SU-DHL-6 (cell line): ENCODE data around the gene PPP2R3B.

ENCODE experiments used
- H2AFZ ChIP-seq: fragments of 200-600 bp; sonication (generic); 2 replicates; pipeline ENCODE4 v1.6.1; 2014; ENCODE audit warnings: low read depth, mild to moderate bottlenecking, moderate library complexity, mixed read lengths, antibody characterized with exemption, low read length; ENCODE audit not compliant: severe bottlenecking
- H3F3A ChIP-seq: fragments of 200-600 bp; shearing (Covaris generic); 2 replicates; pipeline ENCODE4 v1.6.0; 2016; ENCODE audit warnings: antibody characterized with exemption, mild to moderate bottlenecking; ENCODE audit not compliant: insufficient read depth
- H3K27ac ChIP-seq: fragments of 200-600 bp; sonication (generic); 2 replicates; pipeline ENCODE4 v1.5.1; 2016; ENCODE audit warnings: low read depth, mild to moderate bottlenecking, low read length, moderate library complexity, mixed read lengths
- H3K27me3 ChIP-seq: fragments of 200-600 bp; sonication (generic), shearing (Covaris generic); 2 replicates; pipeline ENCODE4 v1.6.0; 2014; ENCODE audit warnings: mild to moderate bottlenecking, low read length
- H3K36me3 ChIP-seq: fragments of 200-600 bp; sonication (generic); 2 replicates; pipeline ENCODE4 v1.6.1; 2014; ENCODE audit warnings: mild to moderate bottlenecking, low read length, mixed read lengths
- H3K4me2 ChIP-seq: fragments of 300-600, 200-600 bp; shearing (Covaris generic), sonication (generic); 2 replicates; pipeline ENCODE4 v1.6.0; 2014; ENCODE audit warnings: low read length, low read depth, mild to moderate bottlenecking; ENCODE audit not compliant: poor library complexity, severe bottlenecking
- H3K4me3 ChIP-seq: fragments of 200-600 bp; sonication (generic); 2 replicates; pipeline ENCODE4 v1.5.1; 2014; ENCODE audit warnings: antibody characterized with exemption, low read length, mild to moderate bottlenecking, mixed read lengths; ENCODE audit not compliant: insufficient read depth, poor library complexity, severe bottlenecking
- H3K79me2 ChIP-seq: fragments of 200-600 bp; sonication (generic); 2 replicates; pipeline ENCODE4 v1.6.1; 2014; ENCODE audit warnings: mild to moderate bottlenecking, low read length, moderate library complexity; ENCODE audit not compliant: insufficient read depth
- H3K9ac ChIP-seq: fragments of 200-600 bp; sonication (generic); 2 replicates; pipeline ENCODE4 v1.7.0; 2014; ENCODE audit warnings: mild to moderate bottlenecking, low read length
- H3K9me2 ChIP-seq: fragments of 200-600 bp; sonication (generic); replicated peaks from 2 replicates; pipeline ENCODE4 v1.6.1; 2014; ENCODE audit warnings: low read length; ENCODE audit not compliant: insufficient read depth
- H3K9me3 ChIP-seq: fragments of 200-600 bp; sonication (generic); 2 replicates; pipeline ENCODE4 v1.6.1; 2014; ENCODE audit warnings: low read length, mixed read lengths; ENCODE audit not compliant: insufficient read depth
- H4K20me1 ChIP-seq: fragments of 200-600 bp; sonication (generic); 2 replicates; pipeline ENCODE4 v1.6.1; 2014; ENCODE audit warnings: low read depth, mild to moderate bottlenecking, antibody characterized with exemption, low read length, moderate library complexity, mixed read lengths
- CTCF ChIP-seq: fragments of 200-600 bp; sonication (generic); IDR thresholded peaks from one replicate; pipeline ENCODE4 v1.5.1; 2017; ENCODE audit warnings: antibody characterized with exemption, mild to moderate bottlenecking, low read length, moderate library complexity; ENCODE audit not compliant: insufficient read depth, poor library complexity, severe bottlenecking
- EZH2phosphoT487 ChIP-seq: fragments of 200-600 bp; sonication (generic), shearing (Covaris generic); conservative IDR thresholded peaks from 2 replicates; pipeline ENCODE4 v1.6.1; 2018; ENCODE audit warnings: mild to moderate bottlenecking, antibody characterized with exemption, low read length, moderate library complexity, mixed read lengths

The PPP2R3B gene

GRCh38 chrX:302975-303374 is 83.7 kb downstream of the PPP2R3B start:
- Histone ChIP-seq H3K36me3 (no peaks in the 10 kb centered on the region), H3K4me2 (no peak overlapping the region), H3K27ac (no peak overlapping the region), H4K20me1 (no peaks in the 10 kb centered on the region), H2AFZ (no peak overlapping the region), H3K27me3 (no peaks in the 10 kb centered on the region), H3K9ac (no peak overlapping the region), H3K9me3 (no peaks in the 10 kb centered on the region), H3K9me2 (no peaks in the 10 kb centered on the region), H3K79me2 (no peaks in the 10 kb centered on the region), H3K4me3 (no peak overlapping the region), H3F3A (no peaks in the 10 kb centered on the region)
- no peak for TF ChIP-seq CTCF
- no peak for TF ChIP-seq EZH2phosphoT487

GRCh38 chrX:300334-300733 is 86.4 kb downstream of the PPP2R3B start:
- H4K20me1 ChIP-seq: no peaks in the 10 kb centered on the region
- no peak overlapping the region for H3K27ac ChIP-seq
- no peaks in the 10 kb centered on the region for H3F3A ChIP-seq
- no peak overlapping the region for H2AFZ ChIP-seq
- H3K9me3 ChIP-seq: no peaks in the 10 kb centered on the region
- no peak overlapping the region for H3K4me3 ChIP-seq
- H3K4me2 ChIP-seq: no peak overlapping the region
- H3K9me2 ChIP-seq: no peaks in the 10 kb centered on the region
- TF ChIP-seq CTCF (no peak), EZH2phosphoT487 (no peak)
- no peaks in the 10 kb centered on the region for H3K36me3 ChIP-seq
- H3K27me3 ChIP-seq: no peaks in the 10 kb centered on the region
- H3K79me2 ChIP-seq: no peaks in the 10 kb centered on the region
- H3K9ac ChIP-seq: no peak overlapping the region

GRCh38 chrX:298993-299392 is 87.7 kb downstream of the PPP2R3B start:
- TF ChIP-seq EZH2phosphoT487 (no peak), CTCF (no peak)
- no peak overlapping the region for H3K27ac ChIP-seq
- no peak overlapping the region for H3K4me3 ChIP-seq
- no peak overlapping the region for H3K9ac ChIP-seq
- H3K36me3 ChIP-seq: no peaks in the 10 kb centered on the region
- H3K4me2 ChIP-seq: no peak overlapping the region
- no peaks in the 10 kb centered on the region for H3K79me2 ChIP-seq
- no peaks in the 10 kb centered on the region for H3F3A ChIP-seq
- no peaks in the 10 kb centered on the region for H3K9me2 ChIP-seq
- H4K20me1 ChIP-seq: no peaks in the 10 kb centered on the region
- H3K9me3 ChIP-seq: no peaks in the 10 kb centered on the region
- no peak overlapping the region for H2AFZ ChIP-seq
- H3K27me3 ChIP-seq: no peaks in the 10 kb centered on the region

GRCh38 chrX:295136-295535 is 91.6 kb downstream of the PPP2R3B start:
- Histone ChIP-seq H3K9ac (no peak overlapping the region), H3K9me3 (no peaks in the 10 kb centered on the region), H2AFZ (no peak overlapping the region), H3F3A (no peaks in the 10 kb centered on the region), H3K4me2 (no peak overlapping the region), H3K9me2 (no peaks in the 10 kb centered on the region), H4K20me1 (no peaks in the 10 kb centered on the region), H3K36me3 (no peaks in the 10 kb centered on the region), H3K79me2 (no peaks in the 10 kb centered on the region), H3K27me3 (no peaks in the 10 kb centered on the region), H3K27ac (no peak overlapping the region), H3K4me3 (no peak overlapping the region)
- TF ChIP-seq CTCF (no peak), EZH2phosphoT487 (no peak)
